ENCODE results near the gene FAM9C. TPM values are rescaled to one million over a fixed set of nuclear protein-coding genes. Genes with fewer than 3 reads are reported as not detected.

The FAM9C gene
- total RNA-seq, 1 experiment from 2014 or later = not detected

DNA sequence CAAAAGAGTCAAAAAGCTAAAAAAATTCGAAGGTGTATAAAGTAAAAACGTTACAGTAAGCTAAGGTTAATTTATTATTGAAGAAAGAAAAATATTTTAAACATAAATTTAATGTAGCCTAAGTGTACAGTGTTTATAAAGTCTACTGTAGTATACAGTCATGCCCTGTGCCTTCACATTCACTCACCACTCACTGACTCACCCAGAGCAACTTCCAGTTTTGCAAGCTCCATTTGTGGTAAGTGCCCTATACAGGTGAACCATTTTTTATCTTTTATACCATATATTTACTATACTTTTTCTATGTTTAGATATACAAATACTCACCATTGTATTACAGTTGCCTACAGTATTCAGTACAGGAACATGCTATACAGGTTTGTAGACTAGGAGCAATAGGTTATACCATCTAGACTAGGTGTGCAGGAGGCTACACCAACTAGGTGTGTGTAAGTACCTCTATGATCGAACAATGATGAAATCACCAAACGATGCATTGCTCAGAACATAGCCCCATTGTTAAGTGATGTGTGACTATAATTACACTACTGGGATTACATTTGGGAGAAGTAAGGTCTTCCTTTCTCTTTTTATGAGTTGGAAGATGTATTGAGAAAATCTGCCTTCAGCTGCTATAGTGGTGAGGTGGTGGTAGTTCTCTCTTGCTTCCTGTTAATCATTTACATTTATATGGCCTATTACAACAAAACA lies 42.3 kb downstream of the FAM9C start:
- H3K36me3 ChIP-seq (ENCODE audit: control insufficient read depth in 1 of 2, insufficient read depth in 2 of 2, low read length in 2 of 2) = no peaks in the 10 kb centered on the region
- POLR2A ChIA-PET = interaction anchor here (0.5 kb wide), 1 partner anchor 28 kb away, joined by 3 read pairs; no protein-coding TSS in a partner anchor
- TF ChIP-seq TCF7L2 (IDR thresholded peaks at IDR 0.05; ENCODE audit: borderline replicate concordance, extremely low read depth, insufficient read depth, insufficient read length) (no peak), ZFX (IDR thresholded peaks at IDR 0.05) (no peak), CEBPB (IDR thresholded peaks at IDR 0.05; ENCODE audit: low read depth) (no peak), ZNF274 (IDR thresholded peaks at IDR 0.05; ENCODE audit: low read depth, low read length) (no peak), CBX3 (IDR thresholded peaks at IDR 0.05; ENCODE audit: low read depth) (no peak), SP1 (IDR thresholded peaks at IDR 0.05; ENCODE audit: low read depth) (no peak), YY1 (IDR thresholded peaks at IDR 0.05; ENCODE audit: extremely low read depth, insufficient replicate concordance, low read depth, low read length) (no peak), FOSL1 (IDR thresholded peaks at IDR 0.05; ENCODE audit: low read depth) (no peak), SRF (IDR thresholded peaks at IDR 0.05; ENCODE audit: low read depth) (no peak)
- TF ChIP-seq, protein P1, sequence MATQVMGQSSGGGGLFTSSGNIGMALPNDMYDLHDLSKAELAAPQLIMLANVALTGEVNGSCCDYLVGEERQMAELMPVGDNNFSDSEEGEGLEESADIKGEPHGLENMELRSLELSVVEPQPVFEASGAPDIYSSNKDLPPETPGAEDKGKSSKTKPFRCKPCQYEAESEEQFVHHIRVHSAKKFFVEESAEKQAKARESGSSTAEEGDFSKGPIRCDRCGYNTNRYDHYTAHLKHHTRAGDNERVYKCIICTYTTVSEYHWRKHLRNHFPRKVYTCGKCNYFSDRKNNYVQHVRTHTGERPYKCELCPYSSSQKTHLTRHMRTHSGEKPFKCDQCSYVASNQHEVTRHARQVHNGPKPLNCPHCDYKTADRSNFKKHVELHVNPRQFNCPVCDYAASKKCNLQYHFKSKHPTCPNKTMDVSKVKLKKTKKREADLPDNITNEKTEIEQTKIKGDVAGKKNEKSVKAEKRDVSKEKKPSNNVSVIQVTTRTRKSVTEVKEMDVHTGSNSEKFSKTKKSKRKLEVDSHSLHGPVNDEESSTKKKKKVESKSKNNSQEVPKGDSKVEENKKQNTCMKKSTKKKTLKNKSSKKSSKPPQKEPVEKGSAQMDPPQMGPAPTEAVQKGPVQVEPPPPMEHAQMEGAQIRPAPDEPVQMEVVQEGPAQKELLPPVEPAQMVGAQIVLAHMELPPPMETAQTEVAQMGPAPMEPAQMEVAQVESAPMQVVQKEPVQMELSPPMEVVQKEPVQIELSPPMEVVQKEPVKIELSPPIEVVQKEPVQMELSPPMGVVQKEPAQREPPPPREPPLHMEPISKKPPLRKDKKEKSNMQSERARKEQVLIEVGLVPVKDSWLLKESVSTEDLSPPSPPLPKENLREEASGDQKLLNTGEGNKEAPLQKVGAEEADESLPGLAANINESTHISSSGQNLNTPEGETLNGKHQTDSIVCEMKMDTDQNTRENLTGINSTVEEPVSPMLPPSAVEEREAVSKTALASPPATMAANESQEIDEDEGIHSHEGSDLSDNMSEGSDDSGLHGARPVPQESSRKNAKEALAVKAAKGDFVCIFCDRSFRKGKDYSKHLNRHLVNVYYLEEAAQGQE (IDR thresholded peaks at IDR 0.05; ENCODE audit: low read depth) = no peak
- TF ChIP-seq, protein P2, sequence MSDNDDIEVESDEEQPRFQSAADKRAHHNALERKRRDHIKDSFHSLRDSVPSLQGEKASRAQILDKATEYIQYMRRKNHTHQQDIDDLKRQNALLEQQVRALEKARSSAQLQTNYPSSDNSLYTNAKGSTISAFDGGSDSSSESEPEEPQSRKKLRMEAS (IDR thresholded peaks at IDR 0.05) = no peak
- H3K9ac ChIP-seq (ENCODE audit: low read length) = no peak overlapping the region
- H3K4me3 ChIP-seq (replicated peaks in 1 of 2; ENCODE audit: low read depth in 1 of 2, low read length in 2 of 2) = no peak overlapping the region
- H4K20me1 ChIP-seq (ENCODE audit: insufficient read depth) = no peaks in the 10 kb centered on the region
- H3K9me3 ChIP-seq (ENCODE audit: control insufficient read depth in 1 of 2, insufficient read depth in 1 of 2, low read depth in 1 of 2, low read length in 2 of 2) = no peaks in the 10 kb centered on the region
- CTCF ChIA-PET = no interaction called here
- no TSS peak for BruUV-seq (replicated peaks)
- DNase-seq (ENCODE audit: low read depth, low spot score) (no peak), ATAC-seq (no peak)
- no peak overlapping the region for H3K27ac ChIP-seq (ENCODE audit: low read depth, low read length)
- H3K4me2 ChIP-seq (ENCODE audit: low read length) = no peak overlapping the region
- no peaks in the 10 kb centered on the region for H3K79me2 ChIP-seq (ENCODE audit: insufficient read depth, low read length)
- no peaks in the 10 kb centered on the region for H3K27me3 ChIP-seq (ENCODE audit: insufficient read depth, low read length)
- intact Hi-C loops (cut with micrococcal nuclease) = no loop called here
- H3K9me2 ChIP-seq (ENCODE audit: insufficient read depth) = no peaks in the 10 kb centered on the region
- no peak overlapping the region for H2AFZ ChIP-seq (ENCODE audit: low read depth, low read length, poor library complexity, severe bottlenecking)
- no peaks in the 10 kb centered on the region for H3K4me1 ChIP-seq (ENCODE audit: control insufficient read depth in 1 of 2, insufficient read depth in 2 of 2, low read length in 2 of 2)
- RAD21 ChIA-PET (ENCODE audit: low non-redundant PET in 1 of 2, low total read pairs in 2 of 2, uncharacterized antibody in 2 of 2, unreplicated experiment in 2 of 2) = no interaction called here
